ENCODE data around the gene UBD. TPM values are rescaled to one million over a fixed set of nuclear protein-coding genes. Genes with fewer than 3 reads are reported as not detected.

Gene UBD
- total RNA-seq, 1 experiment from 2014 or later = not detected

DNA sequence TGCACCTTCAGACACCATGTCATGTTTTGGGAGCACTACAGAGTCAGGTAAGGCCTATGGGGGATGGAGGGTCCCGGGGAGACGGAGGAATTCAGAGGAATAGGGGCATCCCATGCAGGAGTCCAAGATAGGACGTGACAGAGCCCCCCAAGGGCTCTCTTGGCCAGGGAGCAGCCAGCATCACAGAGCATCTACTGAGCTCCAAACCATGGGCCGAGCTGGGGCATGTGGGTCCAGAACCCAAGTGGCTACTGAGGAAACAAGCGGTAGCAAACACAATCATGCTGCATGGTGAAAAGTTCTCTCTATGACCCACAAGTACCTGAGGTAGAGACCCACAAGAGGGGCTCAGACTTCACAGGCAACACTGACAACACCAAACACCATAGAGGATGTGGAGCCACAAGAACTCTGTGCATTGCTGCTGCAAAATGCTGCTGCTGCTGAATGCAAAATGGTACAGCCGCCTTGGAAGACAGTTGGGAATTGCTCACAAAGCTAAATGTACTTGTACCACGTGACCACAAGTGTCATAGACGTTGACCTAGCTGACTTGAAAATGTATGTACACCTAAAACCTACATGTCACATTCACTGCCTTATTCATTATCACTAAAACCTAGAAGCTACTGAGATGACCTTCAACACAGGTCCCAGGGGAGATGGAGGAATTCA lies 38.4 kb downstream of the UBD start:
- no CpG with 5 or more reads among the region's 8 CpGs for WGBS (ENCODE audit: extremely low coverage, insufficient read length, low lambda C conversion rate)
- peaks cover 10% of the 10 kb centered on the region; the same call in 1 of the 2 replicates for H3K4me1 ChIP-seq (ENCODE audit: insufficient read depth, low read length)
- no peak for DNase-seq

More for the DNA sequence above, 38.4 kb downstream of the UBD start:
- Histone ChIP-seq H3K56ac (ENCODE audit: insufficient read length, low read depth, low read length) (no peak overlapping the region), H3K27ac (ENCODE audit: insufficient read length, low read depth, low read length) (no peak overlapping the region), H2AK5ac (ENCODE audit: insufficient read length, low read length) (no peak overlapping the region), H3K9me3 (ENCODE audit: control insufficient read depth, low read depth, low read length) (peaks cover 5% of the 10 kb centered on the region), H4K20me1 (ENCODE audit: control insufficient read depth, insufficient read depth, insufficient read length) (no peaks in the 10 kb centered on the region), H2BK15ac (ENCODE audit: low read depth, low read length) (no peak overlapping the region), H4K5ac (ENCODE audit: insufficient read length, low read depth, low read length) (no peak overlapping the region), H2BK5ac (ENCODE audit: insufficient read length, low read length) (no peak overlapping the region), H2AFZ (ENCODE audit: low read length) (no peak overlapping the region), H3T11ph (ENCODE audit: low read length) (no peak overlapping the region), H2BK12ac (ENCODE audit: insufficient read length, low read depth, low read length) (no peak overlapping the region), H3K4ac (ENCODE audit: low read depth, low read length) (no peak overlapping the region), H3K27me3 (ENCODE audit: insufficient read depth, low read length) (no peaks in the 10 kb centered on the region), H3K14ac (ENCODE audit: insufficient read depth, low read length) (no peak overlapping the region), H3K23ac (ENCODE audit: insufficient read length, low read depth, low read length) (no peak overlapping the region), H4K8ac (replicated peaks; ENCODE audit: insufficient read length, low read depth, low read length) (no peak overlapping the region), H2BK20ac (ENCODE audit: low read depth, low read length, poor library complexity, severe bottlenecking) (no peak overlapping the region), H4K91ac (ENCODE audit: insufficient read length, low read depth, low read length) (no peak overlapping the region), H3K79me1 (ENCODE audit: insufficient read depth, low read depth, low read length, poor library complexity, severe bottlenecking) (no peaks in the 10 kb centered on the region), H3K4me2 (ENCODE audit: insufficient read depth, insufficient read length, low read length) (no peak overlapping the region), H3K23me2 (ENCODE audit: insufficient read length, low read depth, low read length, poor library complexity, severe bottlenecking) (no peaks in the 10 kb centered on the region), H3K79me2 (ENCODE audit: insufficient read depth, low read length) (no peaks in the 10 kb centered on the region), H2BK120ac (ENCODE audit: low read depth, low read length, poor library complexity, severe bottlenecking) (no peak overlapping the region), H3K9ac (ENCODE audit: extremely low read depth, insufficient read length, low read length) (no peak overlapping the region), H3K18ac (ENCODE audit: insufficient read length, low read depth, low read length) (no peak overlapping the region)
- no peak overlapping the region for H3K27ac Mint-ChIP-seq
- H3K4me1 Mint-ChIP-seq = peaks cover 19% of the 10 kb centered on the region in 2 experiments
- H3K9me3 Mint-ChIP-seq = peaks cover 24 to 28% of the 10 kb centered on the region in 2 experiments
- H3K27me3 Mint-ChIP-seq (ENCODE audit: low read depth) = no peaks in the 10 kb centered on the region
- H3K36me3 Mint-ChIP-seq (ENCODE audit: insufficient read depth in 1 of 3, low read depth in 3 of 3) = peaks cover 15 to 29% (median 17%) of the 10 kb centered on the region in 3 experiments
- H3K4me3 Mint-ChIP-seq = no peak overlapping the region
- TF ChIP-seq, protein P1, sequence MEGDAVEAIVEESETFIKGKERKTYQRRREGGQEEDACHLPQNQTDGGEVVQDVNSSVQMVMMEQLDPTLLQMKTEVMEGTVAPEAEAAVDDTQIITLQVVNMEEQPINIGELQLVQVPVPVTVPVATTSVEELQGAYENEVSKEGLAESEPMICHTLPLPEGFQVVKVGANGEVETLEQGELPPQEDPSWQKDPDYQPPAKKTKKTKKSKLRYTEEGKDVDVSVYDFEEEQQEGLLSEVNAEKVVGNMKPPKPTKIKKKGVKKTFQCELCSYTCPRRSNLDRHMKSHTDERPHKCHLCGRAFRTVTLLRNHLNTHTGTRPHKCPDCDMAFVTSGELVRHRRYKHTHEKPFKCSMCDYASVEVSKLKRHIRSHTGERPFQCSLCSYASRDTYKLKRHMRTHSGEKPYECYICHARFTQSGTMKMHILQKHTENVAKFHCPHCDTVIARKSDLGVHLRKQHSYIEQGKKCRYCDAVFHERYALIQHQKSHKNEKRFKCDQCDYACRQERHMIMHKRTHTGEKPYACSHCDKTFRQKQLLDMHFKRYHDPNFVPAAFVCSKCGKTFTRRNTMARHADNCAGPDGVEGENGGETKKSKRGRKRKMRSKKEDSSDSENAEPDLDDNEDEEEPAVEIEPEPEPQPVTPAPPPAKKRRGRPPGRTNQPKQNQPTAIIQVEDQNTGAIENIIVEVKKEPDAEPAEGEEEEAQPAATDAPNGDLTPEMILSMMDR (conservative IDR thresholded peaks at IDR 0.05) = no peak

Data from H9 (cell line).